Esophagus (tissue), 2 donors: ENCODE results near the gene OPRL1. TPM values are rescaled to one million over a fixed set of nuclear protein-coding genes. Genes with fewer than 3 reads are reported as not detected.
"Not testable (repeated sequence)": the region's sequence is repeated elsewhere in the genome, so short reads cannot be mapped to it uniquely, and the experiment has no call there.

Experiments used
- H3K27ac ChIP-seq, 2 donors: one replicate each; pipeline ENCODE4 v1.5.1; 2013; ENCODE audit warnings: low read depth in 2 of 2, mild to moderate bottlenecking in 2 of 2, inconsistent platforms in 1 of 2, low read length in 1 of 2, moderate library complexity in 1 of 2
- H3K27me3 ChIP-seq, 2 donors: one replicate each; pipeline ENCODE4 v1.6.1; 2013; ENCODE audit warnings: low read length in 2 of 2, control low read depth in 1 of 2, mild to moderate bottlenecking in 1 of 2; ENCODE audit not compliant: insufficient read depth in 2 of 2, control insufficient read depth in 1 of 2
- H3K36me3 ChIP-seq, 2 donors: one replicate each; pipeline ENCODE4 v1.6.1; 2013; ENCODE audit warnings: low read length in 1 of 2; ENCODE audit not compliant: control insufficient read depth in 2 of 2, insufficient read depth in 2 of 2
- H3K4me1 ChIP-seq, 2 donors: one replicate each; pipeline ENCODE4 v1.6.1; 2013; ENCODE audit warnings: low read length in 1 of 2; ENCODE audit not compliant: control insufficient read depth in 2 of 2, insufficient read depth in 2 of 2
- H3K4me3 ChIP-seq, 2 donors: one replicate each; pipeline ENCODE4 v1.5.1; 2013; ENCODE audit warnings: low read length in 2 of 2, mild to moderate bottlenecking in 2 of 2, low read depth in 1 of 2, moderate library complexity in 1 of 2
- H3K9me3 ChIP-seq, 2 donors: one replicate each; pipeline ENCODE4 v1.6.1; 2013; ENCODE audit warnings: mild to moderate bottlenecking in 2 of 2, low read depth in 1 of 2, low read length in 1 of 2, moderate library complexity in 1 of 2; ENCODE audit not compliant: control insufficient read depth in 2 of 2, insufficient read depth in 1 of 2
- WGBS, 2 donors: extraction: QIAGEN DNeasy Blood & Tissue Kit; methylation state at CpG; one replicate each; pipeline ENCODE4 v1.1.7; 2013; 5-methylcytosine and 5-hydroxymethylcytosine counted together
- polyA plus RNA-seq, 2 donors: library from polyadenylated mRNA; stranded (reverse); fragments of 200-250 nt; gene quantifications; one replicate each; pipeline ENCODE4 v1.2.3, GENCODE V29; 2013
- donor health status: healthy with polysubstance abuse.
- donor health status: Bipolar disorder and iron deficiency.

Gene OPRL1
- polyA plus RNA-seq, 2 donors = 0.13 to 0.14 TPM

DNA sequence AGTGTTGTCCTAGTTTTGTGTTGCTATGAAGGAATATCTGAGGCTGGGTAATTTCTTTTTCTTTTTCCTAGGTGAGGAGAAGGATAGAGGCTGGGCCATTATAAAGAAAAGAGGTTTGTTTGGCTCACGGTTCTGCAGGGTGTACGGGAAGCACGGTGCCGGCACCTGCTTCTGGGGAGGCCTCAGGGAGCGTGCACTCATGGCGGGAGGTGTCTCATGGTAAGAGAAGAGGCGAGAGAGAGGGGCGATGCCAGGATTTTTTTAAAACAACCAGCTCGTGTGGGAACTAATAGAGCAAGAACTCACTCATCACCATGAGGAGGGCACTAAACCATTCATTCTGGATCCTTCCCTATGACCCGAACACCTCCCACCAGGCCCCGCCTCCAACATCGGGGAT lies 41.7 kb downstream of the OPRL1 start:
- Histone ChIP-seq H3K9me3 (no peaks in the 10 kb centered on the region), H3K4me3 (no peak overlapping the region)
- WGBS, 2 donors = 74 to 80% methylated on average over 12 of the region's 12 CpGs

DNA sequence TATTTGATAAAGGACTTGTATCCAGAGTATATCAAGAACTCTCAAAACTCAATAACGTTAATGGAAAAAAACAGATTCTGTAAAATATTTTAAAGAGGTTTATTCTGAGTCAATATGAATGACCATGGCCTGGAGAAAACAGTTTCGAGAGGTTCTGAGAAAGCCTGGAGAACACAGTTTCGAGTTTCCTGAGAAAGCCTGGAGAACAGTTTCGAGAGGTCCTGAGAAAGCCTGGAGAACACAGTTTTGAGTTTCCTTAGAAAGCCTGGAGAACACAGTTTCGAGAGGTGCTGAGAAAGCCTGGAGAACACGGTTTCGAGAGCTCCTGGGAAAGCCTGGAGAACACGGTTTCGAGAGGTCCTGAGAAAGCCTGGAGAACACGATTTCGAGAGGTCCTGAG lies 43.0 kb downstream of the OPRL1 start:
- WGBS, 2 donors = 82% methylated on average over 11 of the region's 11 CpGs
- H3K36me3 ChIP-seq = not testable (repeated sequence)

More for the DNA sequence above, 41.7 kb downstream of the OPRL1 start:
- H3K27me3 ChIP-seq = no peaks in the 10 kb centered on the region
- H3K27ac ChIP-seq = no peak overlapping the region
- no peaks in the 10 kb centered on the region for H3K4me1 ChIP-seq
- no peaks in the 10 kb centered on the region for H3K36me3 ChIP-seq

DNA sequence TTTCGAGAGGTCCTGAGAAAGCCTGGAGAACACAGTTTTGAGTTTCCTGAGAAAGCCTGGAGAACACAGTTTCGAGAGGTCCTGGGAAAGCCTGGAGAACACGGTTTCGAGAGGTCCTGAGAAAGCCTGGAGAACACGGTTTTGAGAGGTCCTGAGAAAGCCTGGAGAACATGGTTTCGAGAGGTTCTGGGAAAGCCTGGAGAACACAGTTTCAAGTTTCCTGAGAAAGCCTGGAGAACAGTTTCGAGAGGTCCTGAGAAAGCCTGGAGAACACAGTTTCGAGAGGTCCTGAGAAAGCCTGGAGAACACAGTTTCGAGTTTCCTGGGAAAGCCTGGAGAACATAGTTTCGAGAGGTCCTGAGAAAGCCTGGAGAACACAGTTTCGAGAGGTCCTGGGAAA lies 43.6 kb downstream of the OPRL1 start:
- 84 to 85% methylated on average over 11 of the region's 11 CpGs for WGBS, 2 donors
- not testable (repeated sequence) for H3K27me3 ChIP-seq, H3K9me3 ChIP-seq

More for the DNA sequence above, 43.0 kb downstream of the OPRL1 start:
- H3K27ac ChIP-seq, H3K4me3 ChIP-seq, H3K9me3 ChIP-seq, H3K27me3 ChIP-seq, H3K4me1 ChIP-seq: not testable (repeated sequence)

DNA sequence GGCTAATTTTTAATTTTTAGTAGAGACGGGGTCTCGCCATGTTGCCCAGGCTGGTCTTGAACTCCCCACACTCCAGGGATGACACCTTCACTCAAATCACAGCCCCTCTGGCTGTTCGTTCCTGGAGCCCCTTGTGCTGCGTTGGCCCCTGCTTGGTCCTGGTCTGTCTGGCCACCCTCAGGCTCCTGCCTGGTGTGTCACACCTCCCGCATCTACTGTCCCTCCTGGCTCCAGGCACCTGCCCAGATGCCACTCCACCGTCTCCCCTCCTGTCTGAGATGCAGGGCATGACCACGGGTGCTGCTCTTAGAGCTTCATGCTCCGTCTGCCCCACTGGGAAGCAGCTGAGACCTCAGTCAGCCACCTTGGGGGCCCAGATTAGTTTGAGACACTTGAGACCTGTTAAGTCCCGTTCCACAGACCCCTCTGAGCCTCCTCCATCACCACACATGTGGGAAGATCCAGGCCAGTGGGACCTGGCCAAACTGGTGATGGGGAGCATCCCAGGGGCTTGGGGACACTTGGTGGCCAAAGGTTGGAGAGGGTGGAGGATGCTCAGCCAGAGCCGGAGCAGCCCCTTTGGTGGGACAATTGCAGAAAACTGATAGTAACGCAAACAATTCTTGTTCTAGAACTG lies 49.4 kb downstream of the OPRL1 start:
- no peaks in the 10 kb centered on the region for H3K9me3 ChIP-seq
- H3K36me3 ChIP-seq = no peaks in the 10 kb centered on the region
- H3K4me3 ChIP-seq = no peak overlapping the region
- H3K4me1 ChIP-seq = no peaks in the 10 kb centered on the region
- no peak overlapping the region for H3K27ac ChIP-seq
- 81 to 83% methylated on average over 11 of the region's 11 CpGs for WGBS, 2 donors
- H3K27me3 ChIP-seq = no peaks in the 10 kb centered on the region

More for the DNA sequence above, 43.6 kb downstream of the OPRL1 start:
- H3K4me3 ChIP-seq, H3K36me3 ChIP-seq, H3K4me1 ChIP-seq, H3K27ac ChIP-seq: not testable (repeated sequence)

DNA sequence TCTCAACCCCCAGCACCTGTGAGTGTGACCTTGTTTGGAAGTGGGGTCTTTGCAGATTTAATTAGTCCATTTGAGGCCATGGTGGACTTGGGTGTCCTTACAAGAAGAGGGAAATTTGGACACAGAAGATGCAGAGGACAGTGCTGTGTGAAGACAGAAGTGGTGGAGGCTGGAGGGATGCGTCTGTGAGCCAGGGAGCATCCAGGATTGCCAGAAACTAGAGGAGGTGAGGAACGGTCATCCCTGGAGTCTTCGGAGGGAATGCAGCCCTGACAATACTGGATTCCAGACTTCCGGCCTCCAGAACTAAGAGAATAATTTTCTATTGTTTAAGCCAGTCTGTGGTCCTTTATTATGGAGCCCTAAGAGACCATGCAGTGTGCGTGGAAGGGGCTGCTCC lies 50.4 kb downstream of the OPRL1 start:
- Histone ChIP-seq H3K9me3 (no peaks in the 10 kb centered on the region), H3K36me3 (no peaks in the 10 kb centered on the region), H3K4me3 (no peak overlapping the region), H3K4me1 (no peaks in the 10 kb centered on the region), H3K27ac (no peak overlapping the region), H3K27me3 (no peaks in the 10 kb centered on the region)
- whole genome bisulfite sequencing, 2 donors = 67 to 73% methylated on average over 5 of the region's 5 CpGs

DNA sequence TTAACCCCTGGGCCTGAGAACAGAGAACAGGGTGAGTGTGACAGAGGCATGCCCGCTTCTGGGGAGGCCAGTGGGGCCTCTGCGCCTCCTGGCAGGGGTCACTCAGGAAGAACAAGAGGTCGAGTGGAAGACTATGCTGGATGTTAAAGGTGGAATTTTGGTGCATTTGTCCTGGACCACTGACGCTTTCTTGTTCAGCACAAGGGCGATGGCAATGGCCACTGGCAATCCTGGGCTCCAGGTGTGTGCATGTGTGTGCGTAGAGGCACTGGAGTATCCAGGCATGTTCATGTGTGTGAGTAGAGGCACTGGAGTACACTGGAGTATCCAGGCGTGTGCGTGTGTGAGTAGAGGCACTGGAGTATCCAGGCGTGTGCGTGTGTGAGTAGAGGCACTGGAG lies 51.0 kb downstream of the OPRL1 start:
- Histone ChIP-seq H3K9me3 (no peaks in the 10 kb centered on the region), H3K4me1 (no peaks in the 10 kb centered on the region), H3K27me3 (no peaks in the 10 kb centered on the region), H3K27ac (no peak overlapping the region), H3K4me3 (no peak overlapping the region), H3K36me3 (no peaks in the 10 kb centered on the region)
- 78 to 83% methylated on average over 10 of the region's 10 CpGs for WGBS, 2 donors

DNA sequence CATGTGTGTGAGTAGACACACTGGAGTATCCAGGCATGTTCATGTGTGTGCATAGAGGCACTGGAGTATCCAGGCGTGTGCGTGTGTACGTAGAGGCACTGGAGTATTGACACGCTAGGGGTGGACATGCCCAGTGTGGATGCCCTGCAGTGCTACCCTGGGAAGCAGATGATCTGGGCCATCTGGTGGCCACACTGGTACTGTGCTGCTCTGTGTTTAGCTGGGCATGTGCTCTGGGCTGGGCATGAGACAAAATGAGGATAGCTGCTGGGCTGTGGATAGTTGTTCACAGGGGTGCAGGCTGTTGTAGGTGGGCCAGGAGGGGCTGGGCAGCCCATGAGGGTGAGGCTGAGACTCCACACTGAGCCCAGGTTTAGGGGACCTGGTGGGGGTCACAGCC lies 51.5 kb downstream of the OPRL1 start:
- 65 to 75% methylated on average over 4 of the region's 4 CpGs for WGBS, 2 donors
- Histone ChIP-seq H3K9me3 (no peaks in the 10 kb centered on the region), H3K27ac (no peak overlapping the region), H3K4me1 (no peaks in the 10 kb centered on the region), H3K36me3 (no peaks in the 10 kb centered on the region), H3K4me3 (no peak overlapping the region), H3K27me3 (no peaks in the 10 kb centered on the region)

DNA sequence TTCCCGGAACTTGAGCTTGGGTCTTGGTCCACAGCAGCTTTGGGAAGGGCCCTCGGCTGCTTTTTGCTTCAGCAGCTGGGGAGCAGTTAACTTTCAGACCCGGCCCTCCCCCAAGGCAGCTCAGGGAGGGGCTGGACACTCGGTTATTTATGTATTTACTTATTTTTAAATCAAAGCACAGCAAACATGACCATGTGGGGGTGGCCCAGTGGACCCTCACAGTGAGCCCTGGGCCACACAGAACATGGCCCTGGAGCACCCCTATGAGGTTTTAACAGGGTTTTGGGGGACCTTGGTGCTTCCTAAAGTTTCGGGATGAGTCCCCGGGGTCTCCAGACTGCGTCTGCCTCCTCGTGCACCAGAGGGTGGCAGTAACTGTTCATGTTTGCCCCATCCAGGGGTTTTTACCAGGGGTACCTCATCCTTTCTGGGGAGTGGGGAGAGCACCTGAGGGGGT lies 54.1 kb downstream of the OPRL1 start:
- WGBS, 2 donors = 39 to 44% methylated on average over 8 of the region's 8 CpGs
- Histone ChIP-seq H3K4me3 (no peak overlapping the region), H3K27me3 (no peaks in the 10 kb centered on the region), H3K9me3 (no peaks in the 10 kb centered on the region), H3K27ac (no peak overlapping the region), H3K4me1 (no peaks in the 10 kb centered on the region), H3K36me3 (no peaks in the 10 kb centered on the region)

DNA sequence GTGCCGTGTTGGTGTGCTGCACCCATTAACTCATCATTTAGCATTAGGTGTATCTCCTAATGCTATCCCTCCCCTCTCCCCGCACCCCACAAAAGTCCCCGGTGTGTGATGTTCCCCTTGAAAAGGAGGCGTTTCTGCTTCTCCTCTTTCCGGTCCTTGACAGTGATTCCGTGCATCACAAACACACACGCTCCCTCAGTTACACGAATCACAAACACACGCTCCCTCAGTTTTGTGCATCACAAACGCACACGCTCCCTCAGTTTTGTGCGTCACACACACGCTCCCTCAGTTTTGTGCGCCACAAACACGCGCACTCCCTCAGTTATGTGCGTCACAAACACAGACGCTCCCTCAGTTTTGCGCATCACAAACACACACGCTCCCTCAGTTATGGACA lies 54.9 kb downstream of the OPRL1 start:
- not testable (repeated sequence) for H3K27me3 ChIP-seq, H3K4me3 ChIP-seq, H3K27ac ChIP-seq, H3K9me3 ChIP-seq, H3K36me3 ChIP-seq, H3K4me1 ChIP-seq
- 64 to 68% methylated on average over 20 of the region's 20 CpGs for WGBS, 2 donors

DNA sequence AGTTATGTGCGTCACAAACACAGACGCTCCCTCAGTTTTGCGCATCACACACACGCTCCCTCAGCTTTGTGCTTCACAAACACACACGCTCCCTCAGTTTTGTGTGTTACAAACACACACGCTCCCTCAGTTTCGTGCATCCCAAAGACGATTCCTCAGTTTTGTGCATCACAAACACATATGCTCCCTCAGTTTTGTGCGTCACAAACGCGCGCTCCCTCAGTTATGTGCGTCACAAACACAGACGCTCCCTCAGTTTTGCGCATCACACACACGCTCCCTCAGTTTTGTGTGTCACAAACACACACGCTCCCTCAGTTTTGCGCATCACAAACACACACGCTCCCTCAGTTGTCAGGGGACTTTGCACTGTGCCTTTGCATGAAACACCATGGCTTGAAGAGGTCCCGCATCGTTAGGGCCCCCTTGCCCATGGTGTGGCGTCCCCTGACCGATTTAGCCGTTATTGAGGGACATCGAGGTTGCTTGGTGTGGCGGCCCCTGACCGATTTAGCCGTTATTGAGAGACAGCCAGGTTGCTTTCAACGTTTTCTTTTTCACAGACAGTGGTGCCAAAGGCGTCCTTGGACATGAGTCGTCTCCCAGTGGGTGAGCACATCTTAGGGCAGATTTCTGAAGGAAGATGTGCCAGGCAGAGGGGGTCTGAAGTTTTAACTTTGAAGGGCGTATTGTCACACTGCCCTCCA lies 56.3 kb downstream of the OPRL1 start:
- WGBS, 2 donors = 77% methylated on average over 32 of the region's 32 CpGs
- Histone ChIP-seq H3K4me1 (no peaks in the 10 kb centered on the region), H3K27ac (no peak overlapping the region), H3K36me3 (no peaks in the 10 kb centered on the region), H3K4me3 (no peak overlapping the region), H3K9me3 (no peaks in the 10 kb centered on the region), H3K27me3 (no peaks in the 10 kb centered on the region)
